WTC11 (cell line): ENCODE results near the gene AGPAT4. TPM values are rescaled to one million over a fixed set of nuclear protein-coding genes. Genes with fewer than 3 reads are reported as not detected.

Source experiments
- ATAC-seq: fragments of 200-7000 bp; cut with Tn5 transposase; 2 replicates; pipeline ENCODE4 v1.10.0; 2021; ENCODE audit warnings: mild to moderate bottlenecking, moderate library complexity
- CTCF ChIA-PET: fragments of 300-600 bp; sonication (Branson Sonifier 250); formaldehyde crosslinking; loops from one replicate; lab custom pipeline; 2021; ENCODE audit warnings: antibody characterized with exemption; lab: Charles Lee
- POLR2A ChIA-PET: fragments of 350-600 bp; sonication (Branson Sonifier 250); formaldehyde crosslinking; loops from one replicate; lab custom pipeline; 2021; ENCODE audit warnings: antibody characterized with exemption; lab: Charles Lee
- DNase-seq: peaks from one replicate; pipeline ENCODE4 v3.0.0; 2021; ENCODE audit warnings: low spot score
- H3K27ac Mint-ChIP-seq: 2 replicates; pipeline ENCODE4 v1.8.0; 2021; ENCODE audit warnings: mixed read lengths
- H3K27me3 Mint-ChIP-seq: 2 replicates; pipeline ENCODE4 v1.8.0; 2021; ENCODE audit warnings: low read depth, mild to moderate bottlenecking, moderate library complexity, mixed read lengths
- H3K36me3 Mint-ChIP-seq: 2 replicates; pipeline ENCODE4 v1.8.0; 2021; ENCODE audit warnings: mixed read lengths
- H3K4me1 Mint-ChIP-seq: 2 replicates; pipeline ENCODE4 v1.8.0; 2022; ENCODE audit warnings: mixed read lengths
- H3K4me3 Mint-ChIP-seq: 2 replicates; pipeline ENCODE4 v1.8.0; 2021; ENCODE audit warnings: mild to moderate bottlenecking, moderate library complexity, mixed read lengths
- H3K9me3 Mint-ChIP-seq: 2 replicates; pipeline ENCODE4 v1.8.0; 2021; ENCODE audit warnings: mixed read lengths
- ATF6 ChIP-seq: sonication (generic); formaldehyde crosslinking; IDR thresholded peaks from 2 replicates; pipeline ENCODE4 v1.8.1; 2023; ENCODE audit warnings: mild to moderate bottlenecking, missing genetic modification reagents
- ERG ChIP-seq: fragments of 250-450 bp; sonication (Bioruptor Pico); IDR thresholded peaks from 2 replicates; pipeline ENCODE4 v1.8.0; 2021; ENCODE audit warnings: mild to moderate bottlenecking
- ETV6 ChIP-seq: sonication (generic); formaldehyde crosslinking; IDR thresholded peaks from 2 replicates; pipeline ENCODE4 v1.8.1; 2022; ENCODE audit warnings: mild to moderate bottlenecking, missing genetic modification reagents
- GRHL2 ChIP-seq: fragments of 250-450 bp; sonication (Bioruptor Pico); IDR thresholded peaks from 2 replicates; pipeline ENCODE4 v1.8.0; 2022; ENCODE audit warnings: mild to moderate bottlenecking, moderate library complexity; ENCODE audit not compliant: insufficient replicate concordance, severe bottlenecking
- NR2C2 ChIP-seq: sonication (generic); formaldehyde crosslinking; IDR thresholded peaks from 2 replicates; pipeline ENCODE4 v1.8.0; 2022; ENCODE audit warnings: mild to moderate bottlenecking, missing genetic modification reagents
- RORB ChIP-seq: fragments of 250-450 bp; sonication (Bioruptor Pico); IDR thresholded peaks from 2 replicates; pipeline ENCODE4 v1.9.0; 2021; ENCODE audit warnings: mild to moderate bottlenecking
- STAT6 ChIP-seq: sonication (generic); formaldehyde crosslinking; conservative IDR thresholded peaks from 2 replicates; pipeline ENCODE4 v1.8.1; 2023; ENCODE audit warnings: mild to moderate bottlenecking, low read depth, missing genetic modification reagents, moderate library complexity
- USF2 ChIP-seq: sonication (generic); formaldehyde crosslinking; IDR thresholded peaks from 2 replicates; pipeline ENCODE4 v1.8.1; 2023; ENCODE audit warnings: mild to moderate bottlenecking, missing genetic modification reagents, moderate library complexity
- ZBTB21 ChIP-seq: sonication (generic); formaldehyde crosslinking; IDR thresholded peaks from 2 replicates; pipeline ENCODE4 v1.8.1; 2023; ENCODE audit warnings: mild to moderate bottlenecking, missing genetic modification reagents, borderline replicate concordance
- ZSCAN18 ChIP-seq: fragments of 250-450 bp; sonication (Bioruptor Pico); IDR thresholded peaks from 2 replicates; pipeline ENCODE4 v2.1.2; 2022; ENCODE audit warnings: mild to moderate bottlenecking, moderate library complexity
- total RNA-seq: library from RNA; stranded (reverse); gene quantifications from 3 replicates; pipeline ENCODE4 v1.2.3, GENCODE V29; 2021

AGPAT4 gene
- total RNA-seq, 1 experiment from 2014 or later: 19.7 TPM

GRCh38 chr6:161171207-161171606 is 102.7 kb downstream of the AGPAT4 start:
- POLR2A ChIA-PET: no interaction called here
- TF ChIP-seq ATF6 (CRISPR knock-in tag) (no peak), ERG (CRISPR knock-in tag) (no peak), ETV6 (no peak), ZBTB21 (CRISPR knock-in tag) (no peak), STAT6 (CRISPR knock-in tag) (no peak)
- peaks cover 38% of the 10 kb centered on the region for H3K36me3 Mint-ChIP-seq
- no peaks in the 10 kb centered on the region for H3K27me3 Mint-ChIP-seq
- no peak overlapping the region for H3K4me3 Mint-ChIP-seq
- ATAC-seq (no peak), DNase-seq (no peak)
- CTCF ChIA-PET: no interaction called here
- peaks cover 46% of the 10 kb centered on the region for H3K4me1 Mint-ChIP-seq
- H3K9me3 Mint-ChIP-seq: peaks cover 40% of the 10 kb centered on the region
- peak overlapping the region; percentile 32; the same call in 1 of the 2 replicates for H3K27ac Mint-ChIP-seq

- POLR2A ChIA-PET: no interaction called here
- H3K36me3 Mint-ChIP-seq: peaks cover 42% of the 10 kb centered on the region
- no peak for ATAC-seq
- TF ChIP-seq ZSCAN18: no peak
- TF ChIP-seq GRHL2 (CRISPR knock-in tag): no peak
- TF ChIP-seq USF2 (CRISPR knock-in tag): no peak
- TF ChIP-seq ATF6 (CRISPR knock-in tag): no peak
- TF ChIP-seq ERG (CRISPR knock-in tag): no peak
- TF ChIP-seq NR2C2 (CRISPR knock-in tag): no peak
- TF ChIP-seq ZBTB21 (CRISPR knock-in tag): no peak
- TF ChIP-seq RORB (CRISPR knock-in tag): no peak
- TF ChIP-seq, all 79 proteins: peak for 0
- Mint-ChIP-seq H3K9me3 (peaks cover 26% of the 10 kb centered on the region), H3K4me3 (no peak overlapping the region), H3K27me3 (no peaks in the 10 kb centered on the region), H3K27ac (0 out of 2 replicates have a peak overlapping the region, but pooled peaks have one; percentile 43), H3K4me1 (peaks cover 49% of the 10 kb centered on the region)
- DNase-seq: no peak
- CTCF ChIA-PET: interaction anchor here (1.0 to 1.8 kb wide), 3 partner anchors 32 to 249 kb away, joined by 3 to 4 read pairs (median 4); no protein-coding TSS in a partner anchor
These were observed 104.2 kb downstream of the AGPAT4 start for GRCh38 chr6:161169696-161170095.
